KOPT-K1 (cell line): ENCODE data around the gene CPOX.

Source experiments
- H3K27ac ChIP-seq: fragments of 200-600 bp; sonication (generic); 2 replicates; pipeline ENCODE4 v1.5.1; 2016; ENCODE audit warnings: antibody characterized with exemption, mild to moderate bottlenecking, low read depth, low read length; ENCODE audit not compliant: poor library complexity, severe bottlenecking
- H3K36me3 ChIP-seq: fragments of 200-600 bp; sonication (generic); 2 replicates; pipeline ENCODE4 v1.5.1; 2017; ENCODE audit warnings: antibody characterized with exemption, mild to moderate bottlenecking, low read length, moderate library complexity; ENCODE audit not compliant: insufficient read depth
- H3K9me3 ChIP-seq: fragments of 200-600 bp; sonication (generic); 2 replicates; pipeline ENCODE4 v1.5.1; 2017; ENCODE audit warnings: antibody characterized with exemption, low read length, mild to moderate bottlenecking; ENCODE audit not compliant: insufficient read depth, poor library complexity, severe bottlenecking

Gene CPOX

GRCh38 chr3:98581474-98581873 lies 11.9 kb downstream of the CPOX start:
- no peak overlapping the region for H3K27ac ChIP-seq
- H3K9me3 ChIP-seq, result no peaks in the 10 kb centered on the region
- peaks cover 85% of the 10 kb centered on the region for H3K36me3 ChIP-seq

DNA sequence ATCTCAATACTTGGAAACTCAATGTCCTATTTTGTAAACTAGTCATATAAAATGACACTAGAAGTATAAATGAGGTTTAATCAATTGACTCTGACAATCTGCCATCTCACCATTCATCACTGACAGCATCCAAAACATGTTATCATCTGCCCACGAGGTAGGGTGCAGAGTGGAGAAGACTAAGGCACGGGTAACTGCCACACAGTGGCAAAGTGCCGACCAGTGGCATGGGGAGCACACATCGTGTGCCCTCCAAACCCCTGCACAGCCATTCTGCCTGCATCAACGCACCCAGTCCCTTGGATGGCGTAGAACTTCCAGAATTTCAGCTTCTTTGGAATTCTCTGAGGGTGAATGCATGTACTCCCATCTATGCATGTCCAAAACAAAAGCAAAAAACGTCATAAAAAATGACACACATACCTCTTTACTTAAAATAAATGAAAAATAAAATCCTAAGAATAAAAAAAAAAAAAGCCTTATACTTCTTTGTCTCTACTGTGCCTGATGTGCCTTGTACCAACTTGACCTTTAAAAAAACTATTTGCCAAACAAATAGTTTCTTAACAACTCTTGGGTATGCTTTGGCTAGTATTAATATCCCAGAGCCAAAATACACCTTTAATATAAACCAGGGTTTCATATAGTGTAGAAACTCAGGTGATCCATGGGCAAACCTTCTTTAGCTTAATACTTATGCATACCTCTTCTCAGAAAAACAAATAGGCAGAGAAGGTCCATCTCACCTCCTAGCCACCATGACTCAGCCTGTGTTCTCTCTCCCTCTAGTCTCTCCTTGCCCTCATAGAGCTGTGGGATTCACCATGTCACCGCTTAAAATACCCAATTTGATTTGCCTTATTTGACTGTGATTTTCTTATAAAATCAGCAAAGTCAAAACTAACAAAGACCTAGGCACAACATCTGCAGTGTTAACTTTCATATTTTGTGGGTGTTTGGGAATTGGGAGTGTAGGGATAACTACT lies 12.7 kb downstream of the CPOX start:
- Histone ChIP-seq H3K36me3 (peaks cover 77% of the 10 kb centered on the region), H3K27ac (no peak overlapping the region)

DNA sequence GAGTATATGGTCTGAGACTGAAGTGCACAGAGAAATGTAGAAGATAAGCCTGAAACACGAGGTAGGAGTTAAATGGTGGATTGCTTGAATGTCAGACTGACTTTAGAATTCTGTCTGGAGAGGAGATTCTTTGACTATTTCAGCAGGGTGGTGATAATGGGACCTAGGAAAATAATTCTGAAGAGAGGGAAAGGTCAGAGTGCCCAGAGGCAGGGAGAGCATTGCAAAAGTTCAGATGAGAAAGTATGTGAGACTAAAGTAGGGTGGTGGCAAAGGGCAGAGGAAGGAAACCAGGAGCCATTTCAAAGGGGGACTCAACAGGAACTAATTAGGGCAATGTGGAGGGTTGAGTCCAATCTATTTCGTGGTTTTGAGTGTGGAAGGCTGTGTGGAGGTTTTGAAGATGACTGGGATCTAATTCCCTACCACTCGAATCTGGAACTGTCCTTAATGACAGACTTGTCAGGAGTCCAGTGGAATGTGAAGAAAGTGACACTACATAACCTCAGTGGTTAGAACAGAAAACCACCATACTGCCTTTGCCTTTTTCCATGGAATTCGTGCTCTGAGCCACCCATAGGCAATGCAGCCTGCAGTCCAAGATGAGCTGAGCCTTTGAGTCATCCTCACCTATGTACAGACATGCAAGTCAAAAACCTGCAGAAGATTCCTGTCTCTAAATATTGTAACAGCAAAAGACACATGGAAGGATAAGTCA lies 16.1 kb downstream of the CPOX start:
- peaks cover 53% of the 10 kb centered on the region for H3K36me3 ChIP-seq
- H3K9me3 ChIP-seq, result no peaks in the 10 kb centered on the region
- H3K27ac ChIP-seq, result no peak overlapping the region

More for the DNA sequence above, 12.7 kb downstream of the CPOX start:
- H3K9me3 ChIP-seq, result no peaks in the 10 kb centered on the region

DNA sequence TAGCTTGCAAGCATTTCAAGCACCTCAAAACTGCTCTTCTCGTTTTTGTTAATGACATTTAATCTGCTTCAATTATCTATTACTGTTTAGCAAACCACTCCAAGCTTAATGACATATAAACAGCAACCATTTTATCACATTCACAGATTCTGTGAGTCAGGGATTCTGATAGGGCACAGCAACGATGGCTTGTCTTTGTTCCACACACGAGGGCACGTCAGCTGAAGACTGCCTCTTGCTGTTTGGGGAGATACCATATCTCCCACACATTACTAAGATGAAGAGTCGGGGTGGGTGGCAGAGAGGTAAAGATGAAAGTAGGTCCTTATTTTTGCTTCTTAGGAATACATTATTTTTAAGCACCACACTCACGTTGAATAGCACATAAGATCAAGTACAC lies 19.3 kb downstream of the CPOX start:
- Histone ChIP-seq H3K36me3 (peaks cover 24% of the 10 kb centered on the region), H3K27ac (no peak overlapping the region), H3K9me3 (no peaks in the 10 kb centered on the region)

GRCh38 chr3:98573181-98573728 lies 20.2 kb downstream of the CPOX start:
- H3K27ac ChIP-seq, result no peak overlapping the region

GRCh38 chr3:98568402-98568801 lies 25.0 kb downstream of the CPOX start:
- no peaks in the 10 kb centered on the region for H3K9me3 ChIP-seq
- no peaks in the 10 kb centered on the region for H3K36me3 ChIP-seq
- no peak overlapping the region for H3K27ac ChIP-seq

More at GRCh38 chr3:98573181-98573728, 20.2 kb downstream of the CPOX start:
- Histone ChIP-seq H3K9me3 (no peaks in the 10 kb centered on the region), H3K36me3 (peaks cover 16% of the 10 kb centered on the region)

DNA sequence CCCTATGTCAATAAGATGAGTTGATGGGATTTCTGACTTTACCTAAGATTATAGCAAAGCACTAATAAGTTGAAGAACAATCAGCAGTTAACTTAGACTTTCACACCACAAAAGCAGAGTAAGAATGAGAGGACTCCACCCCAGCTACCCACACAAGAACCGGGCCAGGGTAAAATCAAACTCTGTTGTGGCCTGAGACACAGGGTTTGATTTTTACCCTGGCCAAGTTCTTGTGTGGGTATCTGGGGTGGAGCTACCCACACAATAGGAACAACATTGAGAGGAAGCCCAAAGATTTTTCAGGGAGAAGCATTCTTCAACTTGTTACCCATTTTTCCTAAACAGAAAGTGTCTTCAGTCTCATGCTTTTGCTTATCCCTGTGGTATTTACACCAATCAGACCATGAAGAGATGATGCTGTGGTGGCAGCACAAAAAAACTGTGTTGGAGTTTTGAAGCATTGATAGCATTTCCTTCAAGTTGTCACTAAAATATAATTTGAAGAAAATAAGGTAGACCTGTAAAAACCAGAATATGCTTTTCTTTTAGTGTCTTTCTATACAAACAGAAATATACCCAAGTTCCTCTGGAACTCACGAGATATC lies 25.6 kb downstream of the CPOX start:
- H3K27ac ChIP-seq, result no peak overlapping the region
- no peaks in the 10 kb centered on the region for H3K36me3 ChIP-seq
- no peaks in the 10 kb centered on the region for H3K9me3 ChIP-seq

- Histone ChIP-seq H3K9me3 (no peaks in the 10 kb centered on the region), H3K36me3 (no peaks in the 10 kb centered on the region), H3K27ac (no peak overlapping the region)
These were observed 27.6 kb downstream of the CPOX start for GRCh38 chr3:98565843-98566242.

DNA sequence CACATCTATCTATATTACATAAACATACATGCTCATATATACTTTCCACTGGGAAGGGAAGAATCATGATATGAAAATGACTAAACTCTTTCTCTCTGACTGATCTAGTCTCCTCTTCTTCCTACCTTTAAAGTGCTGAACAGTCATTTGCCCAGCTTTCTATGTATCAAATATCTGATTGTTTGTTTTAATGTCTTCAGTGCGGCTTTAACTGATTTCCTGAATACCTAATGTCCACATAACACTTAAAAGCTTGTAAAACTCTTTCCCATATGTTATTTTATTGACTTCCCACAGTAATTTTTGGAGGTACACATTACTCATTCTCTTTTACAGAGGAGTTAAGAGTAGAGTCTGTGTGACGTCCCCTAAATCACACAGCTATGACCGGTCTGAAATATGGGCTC lies 28.2 kb downstream of the CPOX start:
- H3K27ac ChIP-seq, result no peak overlapping the region
- no peaks in the 10 kb centered on the region for H3K9me3 ChIP-seq
- no peaks in the 10 kb centered on the region for H3K36me3 ChIP-seq

DNA sequence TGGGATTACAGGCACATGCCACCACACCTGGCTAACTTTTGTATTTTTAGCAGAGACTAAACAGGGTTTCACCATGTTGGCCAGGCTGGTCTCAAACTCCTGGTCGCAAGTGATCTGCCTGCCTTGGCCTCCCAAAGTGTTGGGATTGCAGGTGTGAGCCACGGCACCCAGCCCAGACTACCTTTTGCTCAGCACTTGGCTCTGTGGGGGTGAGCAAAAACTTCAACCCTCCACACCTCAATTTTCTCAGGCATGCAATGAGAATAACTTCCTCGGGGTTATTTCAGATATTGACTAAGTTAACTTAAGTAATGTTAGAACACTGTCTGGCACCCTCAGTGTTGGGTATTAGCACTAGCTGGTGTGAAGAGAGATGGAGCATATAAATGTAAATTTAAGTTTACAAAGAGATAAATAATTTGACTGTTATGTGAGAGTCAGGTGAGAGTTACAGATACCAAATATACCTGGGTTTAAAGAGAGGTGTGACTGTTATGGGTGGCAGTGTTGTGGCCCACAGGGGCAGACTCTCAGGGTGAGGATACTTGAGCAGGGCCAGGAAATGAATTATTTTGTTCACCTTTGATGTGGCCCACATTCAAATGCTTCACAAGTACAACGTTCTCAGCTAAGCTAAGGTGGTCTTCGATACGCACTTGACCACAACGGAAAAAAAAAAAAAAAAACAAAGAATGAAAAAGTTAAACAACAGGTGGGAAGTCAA lies 29.0 kb downstream of the CPOX start:
- H3K27ac ChIP-seq, result no peak overlapping the region
- H3K9me3 ChIP-seq, result no peaks in the 10 kb centered on the region
- no peaks in the 10 kb centered on the region for H3K36me3 ChIP-seq

DNA sequence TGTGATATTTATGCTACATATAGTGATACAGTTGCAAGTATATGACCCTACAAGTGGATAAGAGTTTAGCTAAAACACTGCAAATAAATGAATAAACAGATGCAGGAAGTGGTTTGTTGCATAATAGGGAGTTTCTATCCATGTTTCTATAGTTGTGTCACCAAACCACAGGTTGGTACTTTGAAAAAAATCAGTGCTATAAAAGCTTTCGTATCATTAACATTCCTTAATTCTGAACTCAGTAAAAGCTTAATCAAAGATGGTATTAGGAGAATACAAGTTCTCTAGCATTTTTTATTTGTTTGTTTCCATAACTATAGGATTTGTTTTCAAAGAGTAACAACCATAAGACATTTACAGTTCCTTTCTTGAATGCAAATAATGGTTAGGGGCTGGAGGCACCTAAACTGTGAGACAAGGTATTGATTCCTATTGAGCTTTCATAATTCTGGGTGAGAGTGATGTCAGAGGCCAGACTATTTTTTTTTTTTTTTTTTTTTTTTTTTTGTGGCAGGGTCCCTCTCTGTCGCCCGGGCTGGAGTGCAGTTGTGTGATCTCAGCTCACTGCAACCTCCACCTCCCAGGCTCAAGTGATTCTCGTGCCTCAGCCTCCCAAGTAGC lies 29.6 kb downstream of the CPOX start:
- no peaks in the 10 kb centered on the region for H3K36me3 ChIP-seq
- no peaks in the 10 kb centered on the region for H3K9me3 ChIP-seq
- H3K27ac ChIP-seq, result no peak overlapping the region

DNA sequence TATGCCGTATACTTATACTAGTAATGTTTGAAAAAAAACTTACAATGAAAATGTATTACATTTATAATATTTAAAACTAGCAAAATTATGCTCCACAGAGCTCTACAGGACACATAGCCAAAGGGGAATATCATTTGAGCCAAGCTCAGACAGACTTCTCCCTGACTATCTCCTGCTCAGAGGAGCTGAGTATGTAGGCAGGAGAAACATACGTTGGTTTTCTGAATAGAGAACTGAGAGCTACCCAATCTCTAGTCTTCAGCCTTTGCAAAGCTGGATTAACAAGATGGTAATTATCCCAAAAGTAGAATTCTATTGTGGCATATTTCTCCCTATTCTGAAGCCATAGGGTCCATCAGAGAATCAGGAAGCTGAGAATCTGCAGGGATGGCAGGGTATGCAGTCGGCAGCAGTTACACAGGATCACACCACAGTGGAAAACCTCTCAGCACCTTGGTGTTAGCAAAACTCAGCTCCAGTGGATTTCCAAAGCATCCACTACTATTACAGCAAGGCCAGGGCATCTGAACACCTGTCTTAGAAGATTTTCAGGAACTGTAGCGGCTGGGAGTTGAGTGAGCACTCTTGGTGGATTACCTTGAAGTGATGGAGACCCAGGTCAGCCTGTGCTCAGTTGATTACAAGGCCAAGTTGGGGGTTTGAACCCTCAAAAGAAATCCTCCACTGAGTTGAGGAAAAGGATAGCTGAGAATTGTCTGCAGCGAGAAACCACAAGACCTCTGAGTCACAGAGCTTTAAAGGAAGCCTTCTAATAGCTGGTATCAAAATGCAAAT lies 31.5 kb downstream of the CPOX start:
- Histone ChIP-seq H3K36me3 (no peaks in the 10 kb centered on the region), H3K27ac (no peak overlapping the region), H3K9me3 (no peaks in the 10 kb centered on the region)

DNA sequence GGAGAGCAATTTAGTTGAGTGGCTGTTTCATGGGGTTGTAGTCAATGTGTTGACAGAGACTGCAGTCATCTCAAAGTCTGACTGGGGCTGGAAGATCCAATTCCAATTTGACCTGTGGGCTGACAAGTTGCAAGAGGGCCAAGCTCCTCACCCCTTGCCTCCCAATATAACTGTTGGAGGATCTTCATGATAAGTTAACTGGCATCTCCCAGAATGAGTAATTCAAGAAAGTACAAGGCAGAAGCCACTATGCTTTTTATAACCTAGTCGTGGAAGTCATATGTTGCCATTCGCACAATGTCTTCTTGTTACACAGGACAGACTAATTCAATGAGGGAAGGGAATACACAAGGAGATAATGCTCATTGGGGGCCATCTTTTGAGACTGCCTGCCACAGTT lies 32.5 kb downstream of the CPOX start:
- no peaks in the 10 kb centered on the region for H3K36me3 ChIP-seq
- no peak overlapping the region for H3K27ac ChIP-seq
- H3K9me3 ChIP-seq, result no peaks in the 10 kb centered on the region
